Measurements from ENCODE around the gene CUTA.
"Not testable (repeated sequence)": the region's sequence is repeated elsewhere in the genome, so short reads cannot be mapped to it uniquely, and the experiment has no call there.

The CUTA gene

GRCh38 chr6:33420491-33421343 lies 2.8 kb upstream of the CUTA start:
- no peak for FAIRE-seq

DNA sequence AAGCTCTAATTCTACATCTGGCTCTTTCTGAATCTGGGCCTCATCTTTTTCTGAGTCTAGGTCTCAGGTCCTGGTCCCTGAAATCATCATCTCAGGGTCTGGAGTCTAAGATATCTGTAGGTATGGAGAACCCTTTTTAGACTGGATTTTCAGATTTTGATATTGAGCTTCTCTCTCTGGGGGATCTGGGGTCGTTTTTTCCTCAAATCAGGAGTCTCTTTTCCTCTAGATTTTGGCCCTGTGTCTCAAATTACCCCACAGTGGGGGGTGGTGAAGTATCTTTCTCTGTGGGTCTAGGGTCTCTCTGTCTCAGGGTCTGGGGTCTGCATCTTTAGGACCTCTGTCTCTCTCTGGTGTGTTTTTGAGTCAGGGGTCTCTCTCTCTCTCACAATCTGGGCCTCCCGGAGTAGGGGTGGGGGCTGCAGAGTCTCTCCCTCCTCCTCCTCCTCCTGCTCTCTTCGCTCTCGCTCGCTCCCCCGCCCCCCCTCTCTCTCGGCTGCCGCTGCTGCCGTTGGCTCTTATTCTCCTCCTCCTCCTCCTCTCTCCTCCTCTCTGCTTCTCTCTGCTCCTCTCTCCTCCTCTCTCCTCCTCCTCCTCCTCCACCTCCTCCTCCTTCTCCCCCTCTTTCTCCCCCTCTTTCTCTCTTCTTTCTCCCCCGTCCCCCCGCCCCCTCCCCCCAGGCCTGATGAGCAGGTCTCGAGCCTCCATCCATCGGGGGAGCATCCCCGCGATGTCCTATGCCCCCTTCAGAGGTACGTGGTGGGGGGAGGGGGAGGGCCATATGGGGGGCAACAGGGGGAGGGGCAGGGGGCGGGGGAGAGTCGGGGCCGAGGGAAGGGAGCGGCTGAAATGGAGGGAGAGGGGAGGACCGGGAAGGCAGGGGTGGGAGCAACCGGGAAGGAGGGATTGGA lies 1.9 kb upstream of the CUTA start, which contains the start of gene SYNGAP1:
Gene SYNGAP1, plus strand, starts transcription at position 486 of the 911 bp plus-strand sequence. Its CDS starts 200 bp downstream, at position 686.
- no peak for FAIRE-seq

DNA sequence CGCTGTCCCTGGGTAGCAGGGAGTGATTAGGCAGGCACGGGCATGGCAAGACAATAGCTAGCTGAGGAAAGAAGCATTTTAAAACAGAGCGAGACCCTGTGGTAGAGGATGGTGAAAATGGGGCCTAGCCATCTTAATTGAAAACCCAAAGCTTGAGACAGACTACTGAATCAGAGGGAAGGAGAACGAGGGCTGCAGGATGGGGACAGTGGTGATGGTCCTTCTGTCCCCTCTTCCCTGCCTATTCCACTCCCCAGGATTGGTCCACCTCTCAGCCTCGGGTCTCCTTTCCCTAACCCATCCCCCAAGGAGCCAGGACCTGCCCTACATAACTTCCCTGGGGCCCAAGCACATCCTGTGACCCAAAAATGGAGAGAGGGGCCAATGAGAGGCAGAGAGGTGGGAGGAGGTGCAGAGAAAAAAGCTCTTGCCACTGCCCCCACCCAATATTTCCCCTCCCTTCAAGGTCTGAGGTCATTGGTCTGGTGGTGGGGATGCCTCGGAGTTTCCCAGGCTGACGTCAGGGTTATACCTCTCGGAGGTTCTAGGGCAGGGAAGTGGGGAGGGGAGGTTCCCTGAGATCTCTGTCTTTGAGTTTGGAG lies 884 bp upstream of the CUTA start:
- no peak for FAIRE-seq

GRCh38 chr6:33417128-33417902 lies 592 bp downstream of the CUTA start:
- no peak for FAIRE-seq

DNA sequence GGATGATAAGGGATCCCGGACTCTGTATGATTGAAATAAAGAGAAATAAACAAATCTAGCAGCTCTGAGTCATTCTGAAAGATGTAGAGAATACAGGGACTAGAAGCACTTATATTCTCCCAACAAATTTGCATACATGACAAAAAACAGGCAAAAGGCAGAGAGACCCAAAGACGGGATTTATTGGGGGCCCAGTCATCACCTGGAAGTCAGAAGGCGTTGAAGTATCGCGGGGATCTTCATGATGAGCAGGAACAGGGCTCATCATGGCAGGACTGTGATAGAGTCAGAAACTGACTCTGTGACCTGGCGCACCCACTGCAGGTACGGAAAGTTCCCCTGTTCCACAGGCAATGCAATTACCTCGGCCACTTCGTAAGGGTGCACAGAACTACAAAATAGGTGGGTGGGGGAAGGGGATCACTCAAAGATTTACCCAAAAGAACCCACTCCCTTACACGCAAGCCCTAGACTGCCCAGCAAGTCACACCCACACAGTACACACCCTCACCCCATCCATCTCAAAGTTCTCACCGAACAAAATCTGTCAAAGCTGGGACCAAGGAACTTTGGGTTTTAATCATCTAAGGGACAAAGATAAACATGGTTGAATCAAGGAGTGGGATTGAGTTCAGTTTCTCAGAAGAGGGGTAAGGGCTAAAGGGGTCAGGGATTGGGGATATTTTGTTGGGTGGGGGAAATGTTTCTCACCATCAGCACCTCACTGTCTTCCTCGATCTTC lies 1.4 kb downstream of the CUTA start:
- FAIRE-seq = no peak

DNA sequence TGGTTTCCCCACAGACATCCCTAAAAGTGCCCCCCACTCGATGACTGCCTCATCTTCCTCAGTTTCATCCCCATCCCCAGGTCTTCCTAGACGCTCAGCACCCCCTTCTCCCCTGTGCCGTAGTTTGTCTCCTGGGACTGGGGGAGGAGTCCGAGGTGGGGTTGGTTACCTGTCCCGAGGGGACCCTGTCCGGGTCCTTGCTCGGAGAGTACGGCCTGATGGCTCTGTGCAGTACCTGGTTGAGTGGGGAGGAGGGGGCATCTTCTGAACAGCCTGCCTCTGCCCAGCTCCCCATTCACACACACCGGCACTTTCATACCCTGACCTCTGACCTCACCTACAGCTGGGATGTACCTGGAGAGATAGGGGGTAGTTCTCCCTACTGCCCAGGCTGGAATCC lies 2.1 kb downstream of the CUTA start:
- FAIRE-seq = no peak

DNA sequence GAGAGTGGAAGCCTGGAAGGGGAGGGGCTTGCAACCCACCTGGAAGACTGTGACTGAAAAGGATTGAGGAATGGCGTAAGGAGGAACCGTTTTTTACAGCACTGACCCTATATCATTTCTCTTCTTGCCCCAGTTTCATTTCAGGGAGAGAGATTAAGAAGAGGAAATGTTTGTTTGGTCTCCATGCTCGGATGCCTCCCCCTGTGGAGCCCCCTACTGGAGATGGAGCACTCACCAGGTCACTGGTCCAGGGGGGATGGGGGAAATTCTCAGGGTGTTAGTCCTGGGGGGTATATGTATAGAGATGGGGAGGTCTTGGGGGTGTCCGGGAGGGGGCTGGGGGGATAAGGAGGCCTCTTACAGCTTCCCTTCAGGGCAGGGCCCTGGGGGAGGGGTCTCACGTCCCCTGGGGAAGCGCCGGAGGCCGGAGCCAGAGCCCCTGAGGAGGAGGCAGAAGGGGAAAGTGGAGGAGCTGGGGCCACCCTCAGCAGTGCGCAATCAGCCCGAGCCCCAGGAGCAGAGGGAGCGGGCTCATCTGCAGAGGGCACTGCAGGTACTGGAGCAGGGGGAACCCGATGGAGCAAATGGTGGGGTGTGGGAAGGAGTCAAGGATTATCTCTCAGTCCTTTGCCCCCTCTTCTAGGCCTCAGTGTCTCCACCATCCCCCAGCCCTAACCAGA lies 3.2 kb downstream of the CUTA start:
- no peak for FAIRE-seq

DNA sequence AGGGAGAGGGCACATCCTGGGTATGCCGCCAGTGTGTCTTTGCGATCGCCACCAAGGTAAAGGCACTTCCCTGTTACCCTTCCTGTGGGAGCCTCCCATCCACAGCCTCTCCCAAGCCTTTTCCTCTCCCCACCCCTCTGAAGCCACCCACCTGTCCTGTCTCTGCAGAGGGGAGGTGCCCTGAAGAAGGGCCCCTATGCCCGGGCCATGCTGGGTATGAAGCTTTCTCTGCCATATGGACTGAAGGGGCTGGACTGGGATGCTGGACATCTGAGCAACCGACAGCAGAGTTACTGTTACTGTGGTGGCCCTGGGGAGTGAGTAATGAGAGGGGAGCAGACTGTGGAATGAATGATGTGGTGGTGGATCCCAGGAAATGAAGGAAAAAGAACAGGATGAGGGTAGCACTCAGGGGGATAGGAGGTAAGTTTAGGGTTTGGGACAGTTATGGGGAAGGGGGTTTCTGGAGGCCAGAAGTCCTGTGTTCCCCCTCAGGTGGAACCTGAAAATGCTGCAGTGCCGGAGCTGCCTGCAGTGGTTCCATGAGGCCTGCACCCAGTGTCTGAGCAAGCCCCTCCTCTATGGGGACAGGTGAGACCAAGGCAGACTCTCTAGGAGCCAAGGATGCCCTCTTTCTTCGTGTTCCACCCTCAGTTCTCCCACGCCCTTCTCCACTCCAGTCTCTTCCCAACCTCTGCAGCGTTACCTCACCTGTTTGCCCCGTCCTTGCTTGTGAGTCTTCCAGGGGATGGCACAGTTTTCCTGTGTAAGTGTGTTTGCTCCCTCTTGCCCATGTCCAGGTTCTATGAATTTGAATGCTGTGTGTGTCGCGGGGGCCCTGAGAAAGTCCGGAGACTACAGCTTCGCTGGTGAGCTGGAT lies 4.4 kb downstream of the CUTA start:
- no peak for FAIRE-seq

- FAIRE-seq = no peak
These were observed 5.5 kb downstream of the CUTA start for GRCh38 chr6:33412140-33413009.

- no peak for FAIRE-seq
These were observed 6.3 kb downstream of the CUTA start for GRCh38 chr6:33411632-33412005.

GRCh38 chr6:33410711-33411631 lies 6.9 kb downstream of the CUTA start, which contains the start of gene PHF1:
Gene PHF1 (plus strand): TSS chr6:33411014. CDS start chr6:33412264, 1,250 bp downstream.
- FAIRE-seq = no peak

DNA sequence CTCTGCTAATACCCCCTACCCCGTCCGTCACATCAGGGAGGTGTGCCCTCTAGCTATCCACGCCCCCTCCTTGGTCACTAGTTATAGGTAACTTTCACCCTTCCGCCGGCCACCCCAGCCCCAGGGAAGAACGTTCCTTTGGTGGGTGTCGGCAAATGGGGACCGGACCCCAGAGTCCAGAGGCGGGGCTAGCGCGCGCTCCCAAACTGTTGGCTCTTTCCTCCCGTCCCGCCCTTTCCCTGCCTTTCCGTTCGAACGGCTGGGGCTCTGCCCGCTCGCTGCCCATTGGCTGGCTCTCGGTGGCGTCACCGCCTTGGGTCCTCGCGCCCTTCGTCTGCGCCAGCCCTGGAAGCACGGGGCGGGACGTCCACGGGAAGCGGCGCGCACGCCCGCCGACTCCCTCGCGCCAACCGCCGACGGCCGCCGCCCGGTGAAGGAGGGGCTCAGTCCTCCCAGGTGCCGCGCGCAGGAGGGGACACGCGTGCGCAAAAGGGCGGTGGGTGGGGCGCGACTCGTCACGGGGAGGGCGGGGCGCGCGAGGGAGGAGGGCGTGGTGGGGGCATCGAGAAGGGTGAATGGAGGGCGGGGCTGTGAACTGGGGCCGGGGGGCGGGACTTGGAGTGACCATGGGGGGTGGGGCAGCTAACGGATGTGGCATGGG lies 7.7 kb downstream of the CUTA start:
- FAIRE-seq = no peak

DNA sequence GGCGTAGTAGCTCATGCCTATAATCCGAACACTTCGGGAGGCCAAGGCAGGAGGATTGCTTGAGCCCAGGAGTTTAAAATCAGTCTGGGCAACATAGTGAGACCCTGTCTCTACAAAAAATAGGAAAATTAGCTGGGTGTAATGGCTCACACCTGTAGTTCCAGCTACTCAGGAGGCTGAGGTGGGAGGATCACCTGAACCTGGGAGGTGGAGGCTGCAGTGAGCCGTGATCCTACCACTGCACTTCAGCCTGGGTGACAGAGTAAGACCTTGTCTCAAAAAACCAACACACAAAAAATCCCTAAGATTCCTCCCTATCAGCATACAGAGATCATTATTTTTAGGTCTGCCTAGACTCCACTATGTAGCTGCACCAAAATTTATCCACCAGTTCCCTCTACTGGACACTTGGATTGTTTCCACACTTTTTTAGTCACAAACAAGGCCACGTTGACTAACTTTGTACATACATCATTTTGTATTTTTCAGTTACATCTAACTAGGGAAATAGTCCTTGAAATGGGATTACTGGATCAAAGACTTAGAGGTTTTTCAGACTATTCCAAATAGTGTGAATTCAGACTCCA lies 10.7 kb downstream of the CUTA start:
- FAIRE-seq = no peak

GRCh38 chr6:33406126-33406525 lies 11.8 kb downstream of the CUTA start:
- no peak for FAIRE-seq

- FAIRE-seq = no peak
These were observed 12.4 kb downstream of the CUTA start for GRCh38 chr6:33405386-33405940.

- no peak for FAIRE-seq
These were observed 13.0 kb downstream of the CUTA start for GRCh38 chr6:33404884-33405283.

GRCh38 chr6:33399881-33400280 lies 18.0 kb downstream of the CUTA start:
- FAIRE-seq = not testable (repeated sequence)

All from islet of Langerhans (tissue), 1 donor.